Activated CD4-positive, alpha-beta T cell treated with anti-CD3 and anti-CD28 coated beads, Interleukin-2, amount 10 ng/mL, durations not matched to agents 7 days and 5 days (primary cell): Measurements from ENCODE around the gene GZF1. TPM values are rescaled to one million over a fixed set of nuclear protein-coding genes. Genes with fewer than 3 reads are reported as not detected.
"Not testable (repeated sequence)": the region's sequence is repeated elsewhere in the genome, so short reads cannot be mapped to it uniquely, and the experiment has no call there.

Experiments used
- CTCF ChIA-PET: fragments of 350-600 bp; sonication (Branson Sonifier 250); formaldehyde crosslinking; loops from one replicate; lab custom pipeline; 2021; ENCODE audit warnings: antibody characterized with exemption; lab: Charles Lee
- POLR2A ChIA-PET: fragments of 350-600 bp; sonication (Branson Sonifier 250); formaldehyde crosslinking; loops from one replicate; lab custom pipeline; 2021; ENCODE audit warnings: antibody characterized with exemption; lab: Charles Lee
- DNase-seq: peaks from one replicate; pipeline ENCODE4 v3.0.0-alpha.2; 2020
- H3K27ac Mint-ChIP-seq: one replicate; pipeline ENCODE4 v1.8.0; 2021; ENCODE audit warnings: mild to moderate bottlenecking, moderate library complexity, mixed read lengths
- H3K27me3 Mint-ChIP-seq: one replicate; pipeline ENCODE4 v1.8.0; 2021; ENCODE audit warnings: mixed read lengths
- H3K36me3 Mint-ChIP-seq: one replicate; pipeline ENCODE4 v1.8.0; 2021; ENCODE audit warnings: low read depth, mixed read lengths
- H3K4me1 Mint-ChIP-seq: one replicate; pipeline ENCODE4 v1.8.0; 2021; ENCODE audit warnings: mixed read lengths
- H3K4me3 Mint-ChIP-seq: one replicate; pipeline ENCODE4 v1.8.0; 2021; ENCODE audit warnings: mild to moderate bottlenecking, moderate library complexity, mixed read lengths
- H3K9me3 Mint-ChIP-seq: one replicate; pipeline ENCODE4 v1.8.0; 2021; ENCODE audit warnings: mixed read lengths
- total RNA-seq, 2 experiments: library from RNA; stranded (reverse); gene quantifications; one replicate each; pipeline ENCODE4 v1.2.3, GENCODE V29; 2021

GZF1 gene
- total RNA-seq, 2 experiments from 2014 or later, result 12.3 to 15.5 TPM

DNA sequence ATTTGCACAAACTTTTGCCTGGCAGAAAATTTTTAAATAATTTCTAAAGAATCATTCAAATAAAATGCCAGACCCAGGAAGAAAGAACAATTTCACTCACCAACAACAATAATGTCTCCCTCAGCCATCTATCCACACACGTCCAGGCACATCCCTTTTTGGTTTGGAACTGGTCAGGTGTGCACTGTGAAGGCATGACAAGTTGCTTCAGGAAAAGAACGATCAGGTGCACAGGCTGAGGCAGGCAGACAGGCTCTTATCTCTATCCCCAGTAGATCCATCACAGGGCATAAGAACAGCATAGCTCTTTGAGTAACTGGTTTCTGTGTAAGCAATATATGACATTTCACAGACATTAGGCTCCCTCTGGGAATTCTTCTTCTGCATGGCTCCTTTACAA, 29.5 kb upstream of the GZF1 start:
- H3K9me3 Mint-ChIP-seq, result no peaks in the 10 kb centered on the region
- CTCF ChIA-PET, result interaction anchor here (1.1 to 1.3 kb wide), 2 partner anchors 8 to 18 kb away, joined by 3 read pairs; partner anchors contain the start of gene NXT1
- POLR2A ChIA-PET, result no interaction called here
- no peaks in the 10 kb centered on the region for H3K36me3 Mint-ChIP-seq
- peaks cover 11% of the 10 kb centered on the region for H3K4me1 Mint-ChIP-seq
- DNase-seq, result no peak
- H3K27ac Mint-ChIP-seq, result no peak overlapping the region
- no peaks in the 10 kb centered on the region for H3K27me3 Mint-ChIP-seq
- no peak overlapping the region for H3K4me3 Mint-ChIP-seq

DNA sequence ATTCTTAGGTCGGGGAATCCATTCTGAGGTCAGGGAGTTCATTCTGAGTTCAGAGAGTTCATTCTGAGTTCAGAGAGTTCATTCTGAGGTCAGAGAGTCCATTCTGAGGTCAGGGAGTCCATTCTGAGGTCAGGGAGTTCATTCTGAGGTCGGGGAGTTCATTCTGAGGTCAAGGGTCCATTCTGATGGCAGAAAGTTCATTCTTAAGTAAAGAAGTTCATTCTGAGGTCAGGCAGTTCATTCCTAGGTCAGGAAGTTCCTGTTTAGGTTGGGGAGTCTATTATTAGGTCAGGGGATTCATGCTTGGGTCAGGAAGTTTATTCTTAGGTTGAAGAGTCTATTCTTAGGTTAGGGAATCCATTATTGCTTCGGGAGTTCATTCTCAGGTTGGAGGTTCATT, 27.9 kb upstream of the GZF1 start:
- Mint-ChIP-seq H3K36me3 (no peaks in the 10 kb centered on the region), H3K4me1 (peaks cover 11% of the 10 kb centered on the region), H3K27ac (no peak overlapping the region), H3K9me3 (no peaks in the 10 kb centered on the region), H3K4me3 (no peak overlapping the region), H3K27me3 (no peaks in the 10 kb centered on the region)
- no peak for DNase-seq
- CTCF ChIA-PET, result no interaction called here
- POLR2A ChIA-PET, result no interaction called here

DNA sequence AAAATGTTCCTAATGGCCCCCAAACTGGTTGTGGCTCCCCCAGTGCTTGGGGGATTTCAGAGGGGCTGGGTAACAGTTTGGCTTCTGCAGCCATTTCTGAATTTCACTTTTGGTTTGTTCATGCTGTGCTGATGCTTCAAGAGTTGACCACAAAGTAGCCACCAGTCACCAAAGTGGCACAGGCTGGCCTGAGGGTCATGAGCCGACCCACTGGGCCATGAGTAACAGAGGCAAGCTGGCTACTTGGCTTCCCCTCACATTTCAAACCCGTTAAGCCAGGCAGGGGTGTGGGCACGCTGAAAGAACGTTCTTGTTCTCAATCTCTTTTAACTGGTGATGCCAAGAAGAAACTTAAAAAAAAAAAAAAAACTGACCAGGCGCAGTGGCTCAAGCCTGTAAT, 26.5 kb upstream of the GZF1 start:
- Mint-ChIP-seq H3K9me3 (no peaks in the 10 kb centered on the region), H3K4me1 (peaks cover 11% of the 10 kb centered on the region), H3K27ac (no peak overlapping the region), H3K4me3 (no peak overlapping the region), H3K27me3 (no peaks in the 10 kb centered on the region), H3K36me3 (no peaks in the 10 kb centered on the region)
- DNase-seq, result no peak
- ChIA-PET POLR2A (no interaction called here), CTCF (no interaction called here)

DNA sequence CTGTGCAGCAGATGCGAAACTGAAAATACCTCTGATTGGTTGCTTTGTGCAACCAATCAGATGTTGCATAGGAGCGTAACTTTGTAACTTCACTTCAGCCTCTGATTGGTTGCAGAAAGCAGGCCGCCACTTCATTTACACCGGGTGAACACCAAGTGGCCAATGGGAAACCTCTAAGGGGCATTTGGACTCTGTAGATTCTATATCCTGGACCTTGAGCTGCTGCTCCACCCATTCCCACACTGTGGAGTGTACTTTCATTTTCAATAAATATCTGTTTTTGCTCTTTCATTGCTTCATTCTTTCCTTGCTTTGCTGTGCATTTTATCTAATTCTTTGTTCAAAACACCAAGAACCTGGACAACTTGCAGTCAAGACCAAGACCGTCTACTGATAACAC, 25.5 kb upstream of the GZF1 start:
- Mint-ChIP-seq H3K4me1 (peaks cover 11% of the 10 kb centered on the region), H3K36me3 (no peaks in the 10 kb centered on the region)
- DNase-seq, result no peak

DNA sequence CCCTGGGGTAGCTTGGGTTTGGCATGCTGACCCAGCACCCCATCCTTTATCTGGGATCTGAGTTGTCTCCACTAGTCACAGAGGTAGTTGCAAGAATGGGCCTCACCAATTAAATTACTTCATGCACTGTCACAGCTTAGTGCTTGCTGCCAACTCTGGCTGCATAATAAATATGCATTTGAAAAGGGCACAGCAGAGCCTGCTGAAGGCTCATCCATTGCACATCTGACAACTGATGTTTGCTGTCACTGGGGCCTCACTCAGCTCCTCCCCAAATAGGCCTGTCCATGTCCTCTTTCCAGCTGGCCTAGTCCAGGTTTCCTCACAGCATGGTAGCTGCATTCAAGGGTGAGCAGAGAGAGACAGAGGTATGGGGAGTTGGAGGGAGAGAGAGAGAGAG, 24.7 kb upstream of the GZF1 start:
- H3K4me3 Mint-ChIP-seq, result no peak overlapping the region
- POLR2A ChIA-PET, result no interaction called here
- peaks cover 11% of the 10 kb centered on the region for H3K4me1 Mint-ChIP-seq
- CTCF ChIA-PET, result interaction anchor here (0.6 to 2.2 kb wide), 2 partner anchors 13 to 83 kb away, joined by 5 to 6 read pairs; partner anchors contain the start of gene NXT1
- H3K27ac Mint-ChIP-seq, result no peak overlapping the region
- no peaks in the 10 kb centered on the region for H3K36me3 Mint-ChIP-seq
- no peaks in the 10 kb centered on the region for H3K27me3 Mint-ChIP-seq
- no peak for DNase-seq
- H3K9me3 Mint-ChIP-seq, result no peaks in the 10 kb centered on the region

More for the DNA sequence above, 25.5 kb upstream of the GZF1 start:
- ChIA-PET POLR2A (no interaction called here), CTCF (no interaction called here)
- H3K27me3 Mint-ChIP-seq, result no peaks in the 10 kb centered on the region
- no peaks in the 10 kb centered on the region for H3K9me3 Mint-ChIP-seq
- no peak overlapping the region for H3K4me3 Mint-ChIP-seq
- H3K27ac Mint-ChIP-seq, result peak overlapping the region; percentile 80

- ChIA-PET POLR2A (interaction anchor here (1.1 kb wide), 1 partner anchor 648 kb away, joined by 3 read pairs; no protein-coding TSS in a partner anchor), CTCF (interaction anchor here (0.9 to 1.1 kb wide), 4 partner anchors 10 to 648 kb away, joined by 3 to 4 read pairs (median 4); partner anchors contain the start of gene NXT1)
- DNase-seq, result no peak
- no peaks in the 10 kb centered on the region for H3K9me3 Mint-ChIP-seq
- no peaks in the 10 kb centered on the region for H3K36me3 Mint-ChIP-seq
- no peaks in the 10 kb centered on the region for H3K27me3 Mint-ChIP-seq
- no peak overlapping the region for H3K4me3 Mint-ChIP-seq
- peaks cover 8% of the 10 kb centered on the region for H3K4me1 Mint-ChIP-seq
- no peak overlapping the region for H3K27ac Mint-ChIP-seq
Measured at GRCh38 chr20:23339986-23340385, 22.0 kb upstream of the GZF1 start.

DNA sequence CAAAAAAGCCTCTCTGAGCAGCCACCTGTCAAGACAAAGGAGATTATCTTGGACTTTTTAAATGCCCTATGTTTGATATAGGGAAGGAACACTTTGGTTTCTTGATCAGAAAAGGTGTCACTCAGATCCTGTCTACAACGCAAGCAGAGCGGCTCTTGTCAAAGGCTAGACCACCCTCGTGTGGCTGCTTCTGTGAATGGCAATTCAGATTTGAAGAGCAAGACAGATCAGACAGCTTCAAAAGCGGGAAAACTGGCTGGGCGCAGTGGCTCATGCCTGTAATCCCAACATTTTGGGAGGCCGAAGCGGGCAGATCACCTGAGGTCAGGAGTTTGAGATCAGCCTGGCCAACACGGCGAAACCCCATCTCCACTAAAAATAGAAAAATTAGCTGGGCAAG, 21.5 kb upstream of the GZF1 start:
- peak; percentile 42 for DNase-seq
- H3K27me3 Mint-ChIP-seq, result no peaks in the 10 kb centered on the region
- POLR2A ChIA-PET, result interaction anchor here (1.1 kb wide), 1 partner anchor 649 kb away, joined by 3 read pairs; no protein-coding TSS in a partner anchor
- H3K9me3 Mint-ChIP-seq, result no peaks in the 10 kb centered on the region
- peaks cover 8% of the 10 kb centered on the region for H3K4me1 Mint-ChIP-seq
- CTCF ChIA-PET, result interaction anchor here (0.9 to 1.2 kb wide), 5 partner anchors 9 to 232 kb away, joined by 3 to 4 read pairs (median 4); partner anchors contain the start of gene NXT1
- no peaks in the 10 kb centered on the region for H3K36me3 Mint-ChIP-seq
- H3K27ac Mint-ChIP-seq, result no peak overlapping the region
- no peak overlapping the region for H3K4me3 Mint-ChIP-seq

DNA sequence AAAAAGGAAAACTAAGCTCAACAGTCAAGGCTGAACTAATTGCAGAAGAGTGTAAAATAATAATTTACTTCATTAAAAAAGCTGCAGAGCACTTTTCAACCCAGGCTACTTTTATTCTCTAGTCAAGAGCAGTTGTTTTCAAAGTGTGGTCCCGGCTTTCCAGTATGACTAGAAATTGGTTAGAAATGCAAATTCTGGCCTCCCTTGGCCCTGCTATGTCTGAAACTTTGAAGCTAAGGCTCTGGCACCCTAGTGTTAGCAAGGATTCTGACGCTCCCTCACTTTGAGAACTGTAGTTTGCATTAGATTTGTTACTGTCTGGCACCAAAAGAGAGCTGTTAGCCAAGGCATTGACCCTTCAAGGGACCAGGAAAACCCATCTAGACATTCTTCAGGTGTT, 20.9 kb upstream of the GZF1 start:
- Mint-ChIP-seq H3K9me3 (no peaks in the 10 kb centered on the region), H3K27ac (no peak overlapping the region), H3K36me3 (no peaks in the 10 kb centered on the region), H3K4me3 (no peak overlapping the region), H3K27me3 (no peaks in the 10 kb centered on the region), H3K4me1 (peaks cover 8% of the 10 kb centered on the region)
- POLR2A ChIA-PET, result no interaction called here
- CTCF ChIA-PET, result interaction anchor here (0.6 to 1.2 kb wide), 5 partner anchors 9 to 233 kb away, joined by 3 to 4 read pairs (median 4); no protein-coding TSS in a partner anchor
- no peak for DNase-seq

DNA sequence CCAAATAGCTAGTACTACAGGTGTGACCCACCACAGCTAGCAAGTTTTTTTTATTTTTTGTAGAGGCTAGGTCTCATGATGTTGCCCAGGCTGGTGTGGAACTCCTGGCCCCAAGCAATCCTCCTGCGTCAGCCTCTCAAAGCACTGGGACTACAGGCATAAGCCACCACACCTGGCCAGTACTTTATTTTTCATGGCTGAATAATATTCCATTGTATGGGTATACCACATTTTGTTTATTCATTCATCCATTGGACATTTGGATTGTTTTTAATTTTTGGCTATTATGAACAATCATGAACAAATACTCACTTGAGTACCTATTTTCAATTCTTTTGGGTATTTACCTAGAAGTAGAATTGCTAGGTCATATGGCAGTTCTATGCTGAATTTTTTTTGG, 18.4 kb upstream of the GZF1 start:
- POLR2A ChIA-PET, result no interaction called here
- Mint-ChIP-seq H3K4me1 (peaks cover 4% of the 10 kb centered on the region), H3K27me3 (no peaks in the 10 kb centered on the region), H3K27ac (no peak overlapping the region), H3K36me3 (no peaks in the 10 kb centered on the region), H3K4me3 (no peak overlapping the region), H3K9me3 (no peaks in the 10 kb centered on the region)
- CTCF ChIA-PET, result no interaction called here
- no peak for DNase-seq

DNA sequence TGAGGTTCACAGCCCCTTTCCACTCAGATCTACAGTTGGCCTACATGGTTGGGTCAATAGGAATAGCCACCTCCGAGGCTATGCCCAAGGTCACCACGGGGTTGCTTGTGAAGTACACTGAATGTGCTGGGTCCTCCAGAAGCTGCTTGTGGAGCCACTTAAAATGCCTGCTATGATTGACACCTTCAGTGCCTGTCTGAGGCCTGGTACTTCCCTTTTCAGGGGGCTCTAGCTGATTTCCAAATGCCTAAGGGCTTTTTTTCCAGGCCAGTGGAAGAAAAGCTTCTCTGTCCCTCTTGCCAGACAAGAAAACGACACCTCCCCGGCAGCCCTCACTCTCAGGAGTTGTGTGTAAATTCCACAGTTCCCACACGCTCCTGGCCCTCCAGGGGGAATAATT, 17.6 kb upstream of the GZF1 start:
- CTCF ChIA-PET, result no interaction called here
- DNase-seq, result no peak
- peaks cover 10% of the 10 kb centered on the region for H3K4me1 Mint-ChIP-seq

GRCh38 chr20:23346002-23346401, 16.0 kb upstream of the GZF1 start:
- no peaks in the 10 kb centered on the region for H3K27me3 Mint-ChIP-seq
- ChIA-PET CTCF (no interaction called here), POLR2A (no interaction called here)
- DNase-seq, result no peak
- no peaks in the 10 kb centered on the region for H3K36me3 Mint-ChIP-seq
- no peak overlapping the region for H3K27ac Mint-ChIP-seq
- H3K4me1 Mint-ChIP-seq, result peaks cover 16% of the 10 kb centered on the region
- no peaks in the 10 kb centered on the region for H3K9me3 Mint-ChIP-seq
- H3K4me3 Mint-ChIP-seq, result no peak overlapping the region

More for the DNA sequence above, 17.6 kb upstream of the GZF1 start:
- H3K4me3 Mint-ChIP-seq, result no peak overlapping the region
- no peak overlapping the region for H3K27ac Mint-ChIP-seq
- POLR2A ChIA-PET, result no interaction called here
- no peaks in the 10 kb centered on the region for H3K36me3 Mint-ChIP-seq
- no peaks in the 10 kb centered on the region for H3K27me3 Mint-ChIP-seq
- no peaks in the 10 kb centered on the region for H3K9me3 Mint-ChIP-seq

DNA sequence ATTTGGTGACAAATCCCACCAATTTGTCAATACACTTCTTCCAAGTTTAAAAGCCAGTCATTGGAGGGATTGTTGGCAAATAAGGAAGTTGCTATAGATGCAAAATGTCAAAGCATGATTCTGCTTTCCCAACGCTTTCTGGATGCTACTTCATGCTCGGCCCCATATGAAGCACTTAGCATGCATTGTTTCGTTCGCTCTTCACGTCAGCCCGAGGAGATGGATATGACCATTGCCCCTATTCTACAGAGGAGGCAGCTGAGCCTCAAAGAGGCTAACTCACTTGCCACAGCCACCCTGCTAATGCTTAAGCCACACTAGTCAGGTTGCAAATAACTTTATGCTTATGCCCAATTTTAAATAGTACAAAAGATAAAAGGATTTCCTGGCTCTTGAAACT, 14.2 kb upstream of the GZF1 start:
- ChIA-PET POLR2A (no interaction called here), CTCF (no interaction called here)
- H3K4me3 Mint-ChIP-seq, result no peak overlapping the region
- H3K27me3 Mint-ChIP-seq, result no peaks in the 10 kb centered on the region
- H3K4me1 Mint-ChIP-seq, result peaks cover 28% of the 10 kb centered on the region
- H3K36me3 Mint-ChIP-seq, result peaks cover 3% of the 10 kb centered on the region
- no peaks in the 10 kb centered on the region for H3K9me3 Mint-ChIP-seq
- H3K27ac Mint-ChIP-seq, result no peak overlapping the region
- no peak for DNase-seq

GRCh38 chr20:23348510-23348909, 13.5 kb upstream of the GZF1 start:
- CTCF ChIA-PET, result interaction anchor here (1.5 kb wide), 1 partner anchor 14 kb away, joined by 4 read pairs; no protein-coding TSS in a partner anchor
- H3K4me3 Mint-ChIP-seq, result peak overlapping the region; percentile 82

More at GRCh38 chr20:23348510-23348909, 13.5 kb upstream of the GZF1 start:
- POLR2A ChIA-PET, DNase-seq, H3K36me3 Mint-ChIP-seq, H3K27ac Mint-ChIP-seq, H3K9me3 Mint-ChIP-seq, H3K27me3 Mint-ChIP-seq: not testable (repeated sequence)
- H3K4me1 Mint-ChIP-seq, result peaks cover 32% of the 10 kb centered on the region
